Liver (tissue), 3 donors: ENCODE data around the gene CARS2.

Source experiments
- CTCF ChIP-seq: fragments of 150-350 bp; IDR thresholded peaks from 2 replicates; pipeline ENCODE4 v1.5.1; 2017; ENCODE audit warnings: improper control_type of control experiment, low read depth, low read length; ENCODE audit not compliant: missing input control
- EGR1 ChIP-seq, 2 donors: IDR thresholded peaks; 2 replicates each; pipeline ENCODE4 v1.6.1; 2016 to 2018; ENCODE audit warnings: antibody characterized with exemption in 2 of 2, low read depth in 2 of 2
- JUND ChIP-seq, 2 donors: IDR thresholded peaks; 2 replicates each; pipeline ENCODE4 v1.6.1; 2016; ENCODE audit warnings: antibody characterized with exemption in 2 of 2
- NR2F2 ChIP-seq: IDR thresholded peaks from 2 replicates; pipeline ENCODE4 v1.6.1; 2016; ENCODE audit warnings: antibody characterized with exemption
- RAD21 ChIP-seq, 2 donors: IDR thresholded peaks; 2 replicates each; pipeline ENCODE4 v1.6.1; 2016; ENCODE audit warnings: antibody characterized with exemption in 2 of 2, mild to moderate bottlenecking in 2 of 2
- REST ChIP-seq: IDR thresholded peaks from 2 replicates; pipeline ENCODE4 v1.6.1; 2016; ENCODE audit warnings: antibody characterized with exemption, mild to moderate bottlenecking
- donor health status: healthy.
- donor health status: healthy.

- TF ChIP-seq JUND (IDR thresholded peaks at IDR 0.05) = peak in 1 of 2 donors; percentile 10
- no peak for TF ChIP-seq CTCF
- no peak for TF ChIP-seq RAD21 (IDR thresholded peaks at IDR 0.05)
- TF ChIP-seq NR2F2 = no peak
- TF ChIP-seq EGR1 (IDR thresholded peaks at IDR 0.05; ENCODE audit: low read depth in 2 of 2) = no peak
- TF ChIP-seq REST = no peak
Observed at GRCh38 chr13:110628477-110628793, 77.5 kb downstream of the CARS2 start.
